Measurements from ENCODE around the gene ENGASE.

- TF ChIP-seq, protein P1, sequence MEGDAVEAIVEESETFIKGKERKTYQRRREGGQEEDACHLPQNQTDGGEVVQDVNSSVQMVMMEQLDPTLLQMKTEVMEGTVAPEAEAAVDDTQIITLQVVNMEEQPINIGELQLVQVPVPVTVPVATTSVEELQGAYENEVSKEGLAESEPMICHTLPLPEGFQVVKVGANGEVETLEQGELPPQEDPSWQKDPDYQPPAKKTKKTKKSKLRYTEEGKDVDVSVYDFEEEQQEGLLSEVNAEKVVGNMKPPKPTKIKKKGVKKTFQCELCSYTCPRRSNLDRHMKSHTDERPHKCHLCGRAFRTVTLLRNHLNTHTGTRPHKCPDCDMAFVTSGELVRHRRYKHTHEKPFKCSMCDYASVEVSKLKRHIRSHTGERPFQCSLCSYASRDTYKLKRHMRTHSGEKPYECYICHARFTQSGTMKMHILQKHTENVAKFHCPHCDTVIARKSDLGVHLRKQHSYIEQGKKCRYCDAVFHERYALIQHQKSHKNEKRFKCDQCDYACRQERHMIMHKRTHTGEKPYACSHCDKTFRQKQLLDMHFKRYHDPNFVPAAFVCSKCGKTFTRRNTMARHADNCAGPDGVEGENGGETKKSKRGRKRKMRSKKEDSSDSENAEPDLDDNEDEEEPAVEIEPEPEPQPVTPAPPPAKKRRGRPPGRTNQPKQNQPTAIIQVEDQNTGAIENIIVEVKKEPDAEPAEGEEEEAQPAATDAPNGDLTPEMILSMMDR (IDR thresholded peaks at IDR 0.05), result no peak
- TF ChIP-seq POLR2A (IDR thresholded peaks at IDR 0.05), result no peak
Measured at GRCh38 chr17:79094261-79094660, 19.6 kb downstream of the ENGASE start.

Data from lower leg skin (tissue), 3 donors.